Subcutaneous adipose tissue (tissue), 4 donors: ENCODE data around the gene SPAG9. TPM values are rescaled to one million over a fixed set of nuclear protein-coding genes. Genes with fewer than 3 reads are reported as not detected.

Source experiments
- CTCF ChIP-seq: fragments of 450-650 bp; IDR thresholded peaks from one replicate; pipeline ENCODE4 v1.5.1; 2016; ENCODE audit warnings: low read depth, mild to moderate bottlenecking, control low read depth, antibody characterized with exemption, moderate library complexity
- total RNA-seq, 4 donors: library from RNA; depleted of rRNA; stranded (reverse); fragments of >200 nt; gene quantifications; one replicate each; pipeline ENCODE4 v1.1.0, GENCODE V29; 2016

The SPAG9 gene
- total RNA-seq, 4 donors from 2014 or later: 135 to 153 (median 150) TPM

GRCh38 chr17:51087072-51087757 is 33.5 kb downstream of the SPAG9 start:
- no peak for TF ChIP-seq CTCF

- TF ChIP-seq CTCF: no peak
Measured at GRCh38 chr17:51085150-51085805, 35.4 kb downstream of the SPAG9 start.

GRCh38 chr17:51083981-51084380 is 36.7 kb downstream of the SPAG9 start:
- TF ChIP-seq CTCF: no peak

DNA sequence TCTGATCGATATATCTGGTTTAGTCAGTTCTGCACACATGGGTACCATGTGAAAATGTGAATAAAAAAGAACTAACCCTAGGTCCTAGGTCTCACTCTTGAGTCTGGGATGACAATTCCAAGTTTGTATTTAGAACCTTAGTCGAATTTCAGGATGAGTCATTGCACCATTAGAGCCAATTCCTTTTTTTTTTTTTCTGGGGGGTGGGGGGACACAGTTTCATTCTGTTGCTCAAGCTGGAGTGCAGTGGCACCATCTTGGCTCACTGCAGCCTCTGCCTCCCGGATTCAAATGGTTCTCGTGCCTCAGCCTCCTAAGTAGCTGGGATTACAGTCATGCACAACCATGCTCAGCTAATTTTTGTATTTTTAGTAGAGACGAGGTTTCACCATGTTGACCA is 41.6 kb downstream of the SPAG9 start:
- no peak for TF ChIP-seq CTCF

DNA sequence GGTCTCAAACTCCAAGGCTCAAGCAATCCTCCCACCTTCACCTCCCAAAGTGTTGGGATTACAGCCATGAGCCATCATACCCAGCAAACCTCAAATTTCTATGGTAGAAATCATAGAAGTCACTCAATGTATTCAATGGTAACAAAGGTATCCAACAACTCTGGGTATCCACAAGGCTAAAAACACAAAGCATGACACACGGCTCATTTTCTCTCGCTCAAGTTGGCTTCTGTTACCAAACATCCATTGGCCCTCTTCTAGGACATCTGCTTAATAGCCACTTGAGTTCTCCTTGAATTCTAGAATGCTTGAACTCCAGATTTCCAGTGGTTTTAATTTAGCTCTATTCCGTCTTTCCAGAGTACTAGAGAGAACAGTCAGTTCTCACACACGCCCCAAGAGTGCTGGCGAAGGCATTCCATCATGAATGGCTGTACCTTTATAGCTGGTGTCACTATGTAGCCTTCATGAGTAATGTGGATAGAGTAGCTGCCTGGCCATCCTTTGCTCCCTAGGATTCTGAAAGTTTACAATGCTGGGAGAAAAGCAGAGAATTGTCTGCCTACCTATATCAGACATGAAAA is 42.6 kb downstream of the SPAG9 start:
- no peak for TF ChIP-seq CTCF

DNA sequence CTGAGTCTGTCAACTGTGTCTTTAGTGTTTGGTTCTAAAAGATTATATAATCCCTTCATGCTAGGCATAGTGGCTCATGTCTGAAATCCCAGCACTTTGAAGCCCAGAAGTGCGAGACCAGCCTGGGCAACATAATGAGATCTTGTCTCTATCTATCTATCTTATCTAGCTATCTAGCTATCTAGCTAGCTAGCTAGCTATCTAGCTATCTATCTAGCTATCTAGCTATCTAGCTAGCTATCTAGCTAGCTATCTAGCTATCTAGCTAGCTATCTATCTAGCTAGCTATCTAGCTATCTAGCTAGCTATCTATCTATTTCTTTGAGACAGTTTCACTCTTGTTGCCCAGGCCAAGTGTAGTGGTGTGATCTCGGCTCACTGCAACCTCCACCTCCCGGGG is 43.8 kb downstream of the SPAG9 start:
- no peak for TF ChIP-seq CTCF

GRCh38 chr17:51071556-51071955 is 49.1 kb downstream of the SPAG9 start:
- TF ChIP-seq CTCF: no peak
